Astrocyte of the hippocampus (primary cell): ENCODE data around the gene WNT6.
"Not testable (repeated sequence)": the region's sequence is repeated elsewhere in the genome, so short reads cannot be mapped to it uniquely, and the experiment has no call there.

ENCODE experiments used
- DNase-seq: peaks from one replicate; pipeline ENCODE4 v3.0.0; 2011; ENCODE audit warnings: low read depth, low spot score

WNT6 gene

GRCh38 chr2:218830526-218831306 is 28.9 kb upstream of the WNT6 start:
- DNase-seq, result no peak

- no peak for DNase-seq
Measured at GRCh38 chr2:218831378-218831990, 28.1 kb upstream of the WNT6 start, which contains the start of gene PRKAG3. TSS of gene PRKAG3 (minus strand) at chr2:218831803.

GRCh38 chr2:218832081-218832480 is 27.5 kb upstream of the WNT6 start:
- DNase-seq, result no peak

GRCh38 chr2:218832520-218832919 is 27.1 kb upstream of the WNT6 start:
- no peak for DNase-seq

- DNase-seq, result no peak
Measured at GRCh38 chr2:218833023-218833609, 26.5 kb upstream of the WNT6 start.

- DNase-seq, result no peak
Measured at GRCh38 chr2:218834685-218835084, 24.9 kb upstream of the WNT6 start.

- no peak for DNase-seq
Measured at GRCh38 chr2:218837495-218837894, 22.1 kb upstream of the WNT6 start.

- DNase-seq, result no peak
Measured at GRCh38 chr2:218839430-218839829, 20.2 kb upstream of the WNT6 start.

- no peak for DNase-seq
Measured at GRCh38 chr2:218839888-218840287, 19.7 kb upstream of the WNT6 start.

GRCh38 chr2:218844334-218844733 is 15.3 kb upstream of the WNT6 start:
- DNase-seq, result not testable (repeated sequence)

GRCh38 chr2:218846963-218847362 is 12.6 kb upstream of the WNT6 start:
- DNase-seq, result not testable (repeated sequence)

- no peak for DNase-seq
Measured at GRCh38 chr2:218849721-218850120, 9.9 kb upstream of the WNT6 start.

- DNase-seq, result no peak
Measured at GRCh38 chr2:218850796-218851195, 8.8 kb upstream of the WNT6 start.

- no peak for DNase-seq
Measured at GRCh38 chr2:218851286-218851685, 8.3 kb upstream of the WNT6 start.

- peak; percentile 67 for DNase-seq
Measured at GRCh38 chr2:218852911-218853667, 6.5 kb upstream of the WNT6 start.

GRCh38 chr2:218853766-218854165 is 5.8 kb upstream of the WNT6 start:
- DNase-seq, result peak; percentile 37

- DNase-seq, result no peak
Measured at GRCh38 chr2:218854860-218855259, 4.7 kb upstream of the WNT6 start.

GRCh38 chr2:218855305-218856166 is 4.1 kb upstream of the WNT6 start:
- no peak for DNase-seq

- no peak for DNase-seq
Measured at GRCh38 chr2:218856167-218856895, 3.3 kb upstream of the WNT6 start.

- no peak for DNase-seq
Measured at GRCh38 chr2:218856896-218857243, 2.7 kb upstream of the WNT6 start.
